Aorta (tissue), 5 donors: ENCODE measurements around the gene ATP5ME. TPM values are rescaled to one million over a fixed set of nuclear protein-coding genes. Genes with fewer than 3 reads are reported as not detected.

Experiments used
- ATAC-seq: fragments of 200-7000 bp; cut with Tn5 transposase; one replicate; pipeline ENCODE4 v1.9.1; 2022; ENCODE audit warnings: moderate library complexity; ENCODE audit not compliant: low FRiP score
- DNase-seq, 2 donors: peaks; one replicate each; pipeline ENCODE4 v3.0.0-alpha.2; 2020
- H3K27ac ChIP-seq, 2 donors: one replicate each; pipeline ENCODE4 v1.5.1; 2013; ENCODE audit warnings: low read length in 2 of 2, mild to moderate bottlenecking in 2 of 2, moderate library complexity in 2 of 2, control low read depth in 1 of 2, inconsistent platforms in 1 of 2, low read depth in 1 of 2
- H3K27me3 ChIP-seq, 2 donors: one replicate each; pipeline ENCODE4 v1.6.1; 2013; ENCODE audit warnings: control low read depth in 1 of 2, low read length in 1 of 2, mild to moderate bottlenecking in 1 of 2, moderate library complexity in 1 of 2; ENCODE audit not compliant: insufficient read depth in 2 of 2, control insufficient read depth in 1 of 2
- H3K36me3 ChIP-seq, 2 donors: one replicate each; pipeline ENCODE4 v1.6.1; 2013; ENCODE audit warnings: control low read depth in 1 of 2, low read length in 1 of 2, mild to moderate bottlenecking in 1 of 2; ENCODE audit not compliant: insufficient read depth in 2 of 2, control insufficient read depth in 1 of 2
- H3K4me1 ChIP-seq, 2 donors: one replicate each; pipeline ENCODE4 v1.6.1; 2013; ENCODE audit warnings: low read length in 2 of 2, control low read depth in 1 of 2, mild to moderate bottlenecking in 1 of 2, moderate library complexity in 1 of 2; ENCODE audit not compliant: insufficient read depth in 2 of 2, control insufficient read depth in 1 of 2
- H3K4me3 ChIP-seq, 2 donors: one replicate each; pipeline ENCODE4 v1.5.1; 2013; ENCODE audit warnings: low read length in 2 of 2, control low read depth in 1 of 2, mild to moderate bottlenecking in 1 of 2
- H3K9me3 ChIP-seq: one replicate; pipeline ENCODE4 v1.6.1; 2013; ENCODE audit warnings: mild to moderate bottlenecking, low read length; ENCODE audit not compliant: control insufficient read depth
- WGBS, 2 donors: extraction: QIAGEN DNeasy Blood & Tissue Kit; methylation state at CpG; one replicate each; pipeline ENCODE4 v1.1.7; 2013; 5-methylcytosine and 5-hydroxymethylcytosine counted together
- intact Hi-C, 2 donors: fragments of 100-400 bp; cut with DNase I; formaldehyde crosslinking; loops; one replicate each; pipeline versions ENCODE4 v1.14.2 to v1.15.0; 2022
- polyA plus RNA-seq, 2 donors: library from polyadenylated mRNA; stranded (reverse); fragments of 200-250 nt; gene quantifications; one replicate each; pipeline ENCODE4 v1.2.3, GENCODE V29; 2013
- total RNA-seq, 2 donors: library from RNA; stranded (reverse); fragmentation: NEBNext Ultra II Directional; extraction: Animal tissue kit (Norgen Biotek cat#: 25700); gene quantifications; one replicate each; pipeline ENCODE4 v1.2.1, GENCODE V29; 2021
- donor health status: healthy with polysubstance abuse.
- donor health status: Bipolar disorder and iron deficiency.
- donor health status: DM: no; HTN: no; CAD: no.
- donor health status: DM: no; HTN: no; CAD: no.
- donor health status: DM: yes; HTN: yes; CAD: no.

The ATP5ME gene
- total and polyA plus RNA-seq, 4 donors: 152 to 599 (median 327) TPM

DNA sequence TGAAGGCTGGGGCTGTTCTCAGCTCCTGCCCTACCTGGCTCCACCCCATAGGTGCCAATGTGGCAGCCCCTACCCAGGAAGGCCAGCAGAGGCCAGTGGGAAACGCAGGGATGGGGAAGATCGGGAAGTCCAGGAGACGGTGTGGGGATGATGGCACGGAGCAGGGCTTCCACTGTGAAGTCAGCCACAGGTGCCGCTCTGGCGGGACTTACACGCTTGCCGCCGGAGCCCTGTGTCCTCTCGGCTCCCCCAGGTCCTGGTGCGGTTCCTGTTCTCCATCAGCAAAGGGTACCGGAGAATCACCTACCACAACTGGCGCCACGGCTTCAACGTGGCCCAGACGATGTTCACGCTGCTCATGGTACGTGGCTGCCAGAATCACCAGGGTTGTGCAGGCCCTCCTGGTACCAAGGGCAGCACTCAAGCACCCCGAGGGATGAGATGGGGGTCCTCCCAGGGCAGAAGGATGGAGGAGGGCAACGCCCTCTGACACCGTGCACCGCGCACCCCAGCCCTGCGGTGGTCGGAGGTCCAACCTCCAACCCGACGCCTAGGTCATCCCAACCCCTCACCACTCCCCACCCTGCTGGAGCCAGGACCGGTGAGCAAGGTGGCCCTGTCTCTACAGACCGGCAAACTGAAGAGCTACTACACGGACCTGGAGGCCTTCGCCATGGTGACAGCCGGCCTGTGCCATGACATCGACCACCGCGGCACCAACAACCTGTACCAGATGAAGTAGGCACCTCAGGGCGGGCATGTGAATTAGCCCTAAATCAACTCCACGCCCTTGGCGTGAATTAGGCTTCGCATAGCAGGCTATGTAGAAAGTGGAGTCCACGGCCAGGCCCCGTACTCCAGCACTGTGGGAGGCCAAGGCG is 12.0 kb downstream of the ATP5ME start:
- DNase-seq (peak; percentile 45 to 70), ATAC-seq (no peak)
- Histone ChIP-seq H3K9me3 (no peaks in the 10 kb centered on the region), H3K27me3 (no peaks in the 10 kb centered on the region), H3K27ac (no peak overlapping the region), H3K4me1 (no peaks in the 10 kb centered on the region), H3K4me3 (no peak overlapping the region), H3K36me3 (no peaks in the 10 kb centered on the region)
- intact Hi-C loops: no loop called here
- 97% methylated on average over 41 to 42 of the region's 42 CpGs for WGBS, 2 donors

DNA sequence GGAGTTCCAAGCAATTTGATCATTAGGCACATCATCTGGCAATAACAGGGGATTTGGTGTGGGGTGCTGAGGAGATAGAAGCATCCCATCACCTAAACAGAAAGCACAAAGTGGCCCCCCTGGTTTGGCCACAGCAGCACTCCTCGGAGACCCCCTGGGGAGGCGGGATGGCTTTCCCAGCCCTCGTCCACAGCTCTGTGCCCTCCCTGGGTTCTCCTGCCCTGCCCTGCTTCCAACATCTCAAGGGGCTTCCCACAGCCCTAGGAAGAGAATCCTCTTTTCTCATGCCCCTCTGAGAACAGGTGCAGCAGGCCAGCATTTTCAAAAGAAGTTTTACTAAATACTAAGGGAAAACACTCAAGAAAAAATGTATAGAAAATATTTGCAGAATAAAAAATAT is 12.8 kb downstream of the ATP5ME start:
- peak; percentile 9 to 14 for DNase-seq
- Histone ChIP-seq H3K36me3 (no peaks in the 10 kb centered on the region), H3K9me3 (no peaks in the 10 kb centered on the region), H3K4me1 (no peaks in the 10 kb centered on the region), H3K27me3 (no peaks in the 10 kb centered on the region), H3K27ac (no peak overlapping the region), H3K4me3 (no peak overlapping the region)
- WGBS, 2 donors: 93% methylated on average over 3 of the region's 3 CpGs
- no peak for ATAC-seq
- intact Hi-C loops: no loop called here

GRCh38 chr4:660401-660800 is 13.7 kb downstream of the ATP5ME start:
- DNase-seq: peak; percentile 21 to 44
- 92 to 95% methylated on average over 10 of the region's 10 CpGs for WGBS, 2 donors
- H3K4me3 ChIP-seq: no peak overlapping the region
- no peaks in the 10 kb centered on the region for H3K27me3 ChIP-seq
- H3K4me1 ChIP-seq: no peaks in the 10 kb centered on the region
- intact Hi-C loops: no loop called here
- no peaks in the 10 kb centered on the region for H3K9me3 ChIP-seq
- ATAC-seq: no peak
- H3K36me3 ChIP-seq: no peaks in the 10 kb centered on the region
- H3K27ac ChIP-seq: no peak overlapping the region

GRCh38 chr4:659851-660250 is 14.2 kb downstream of the ATP5ME start:
- WGBS, 2 donors: 87 to 93% methylated on average over 8 of the region's 8 CpGs
- DNase-seq: peak in 1 of 2 donors; percentile 10

GRCh38 chr4:658681-659667 is 15.1 kb downstream of the ATP5ME start:
- Histone ChIP-seq H3K36me3 (no peaks in the 10 kb centered on the region), H3K27me3 (no peaks in the 10 kb centered on the region)
- WGBS, 2 donors: 88 to 92% methylated on average over 32 of the region's 32 CpGs

More at GRCh38 chr4:659851-660250, 14.2 kb downstream of the ATP5ME start:
- Histone ChIP-seq H3K27me3 (no peaks in the 10 kb centered on the region), H3K4me3 (no peak overlapping the region), H3K9me3 (no peaks in the 10 kb centered on the region), H3K27ac (no peak overlapping the region), H3K36me3 (no peaks in the 10 kb centered on the region), H3K4me1 (no peaks in the 10 kb centered on the region)
- no peak for ATAC-seq
- intact Hi-C loops: no loop called here

DNA sequence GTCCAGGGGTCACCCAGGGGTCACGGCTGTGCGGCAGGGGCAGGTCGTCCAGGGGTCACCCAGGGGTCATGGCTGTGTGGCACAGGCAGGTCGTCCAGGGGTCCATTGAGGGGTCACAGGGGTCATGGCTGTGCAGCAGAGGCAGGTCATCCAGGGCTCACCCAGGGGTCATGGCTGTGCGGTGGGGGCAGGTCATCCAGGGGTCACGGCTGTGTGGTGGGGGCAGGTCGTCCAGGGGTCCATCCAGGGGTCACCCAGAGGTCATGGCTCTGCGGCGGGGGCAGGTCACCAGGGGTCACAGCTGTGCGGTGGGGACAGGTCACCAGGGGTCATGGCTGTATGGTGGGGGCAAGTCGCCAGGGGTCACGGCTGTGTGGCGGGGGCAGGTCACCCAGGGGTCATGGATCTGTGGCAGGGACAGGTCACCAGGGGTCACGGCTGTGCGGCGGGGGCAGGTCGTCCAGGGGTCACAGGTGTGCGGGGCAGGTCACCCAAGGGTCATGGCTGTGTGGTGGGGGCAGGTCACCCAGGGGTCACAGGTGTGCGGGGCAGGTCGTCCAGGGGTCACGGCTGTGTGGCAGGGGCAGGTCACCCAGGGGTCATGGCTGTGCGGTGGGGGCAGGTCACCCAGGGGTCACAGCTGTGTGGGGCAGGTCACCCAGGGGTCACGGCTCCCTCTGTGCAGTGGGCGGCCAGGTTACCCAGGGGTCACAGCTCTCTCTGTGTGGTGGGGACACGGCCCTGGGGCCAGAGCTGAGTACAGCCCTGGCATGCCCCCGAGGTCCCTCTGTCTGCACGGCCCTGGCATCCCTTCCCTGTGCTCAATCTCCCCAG is 16.0 kb downstream of the ATP5ME start:
- Histone ChIP-seq H3K27ac (no peak overlapping the region), H3K36me3 (no peaks in the 10 kb centered on the region), H3K4me3 (no peak overlapping the region), H3K4me1 (no peaks in the 10 kb centered on the region), H3K27me3 (no peaks in the 10 kb centered on the region), H3K9me3 (no peaks in the 10 kb centered on the region)
- intact Hi-C loops: no loop called here
- DNase-seq (peak; percentile 47 to 68), ATAC-seq (no peak)
- 84 to 87% methylated on average over 24 to 27 of the region's 27 CpGs for WGBS, 2 donors

More at GRCh38 chr4:658681-659667, 15.1 kb downstream of the ATP5ME start:
- DNase-seq: peak; percentile 42 to 68
- no peak overlapping the region for H3K4me3 ChIP-seq
- no peak for ATAC-seq
- no peaks in the 10 kb centered on the region for H3K4me1 ChIP-seq
- no peak overlapping the region for H3K27ac ChIP-seq
- no peaks in the 10 kb centered on the region for H3K9me3 ChIP-seq
- intact Hi-C loops: no loop called here

GRCh38 chr4:657338-657833 is 16.7 kb downstream of the ATP5ME start:
- DNase-seq (peak in 1 of 2 donors; percentile 62), ATAC-seq (no peak)
- Histone ChIP-seq H3K4me3 (no peak overlapping the region), H3K4me1 (no peaks in the 10 kb centered on the region), H3K9me3 (no peaks in the 10 kb centered on the region), H3K27me3 (no peaks in the 10 kb centered on the region), H3K27ac (no peak overlapping the region), H3K36me3 (no peaks in the 10 kb centered on the region)
- intact Hi-C loops: no loop called here
- WGBS, 2 donors: 81 to 82% methylated on average over 23 of the region's 23 CpGs
